ENCODE measurements around the gene CCNB2. TPM values are rescaled to one million over a fixed set of nuclear protein-coding genes. Genes with fewer than 3 reads are reported as not detected.

CCNB2 gene
- polyA plus RNA-seq, 1 donor from 2014 or later = 4.4 TPM

GRCh38 chr15:59105854-59106253 is 908 bp downstream of the CCNB2 start:
- H3F3A ChIP-seq (ENCODE audit: insufficient read depth, low read length, poor library complexity, severe bottlenecking) = no peaks in the 10 kb centered on the region
- no peaks in the 10 kb centered on the region for H3K9me3 ChIP-seq (ENCODE audit: low read length)
- H3K27me3 ChIP-seq (ENCODE audit: insufficient read depth, low read depth, low read length) = no peaks in the 10 kb centered on the region
- H4K20me1 ChIP-seq (ENCODE audit: insufficient read depth) = no peaks in the 10 kb centered on the region
- TF ChIP-seq REST (IDR thresholded peaks at IDR 0.05; ENCODE audit: borderline replicate concordance) = no peak
- no peak for TF ChIP-seq EZH2 (IDR thresholded peaks at IDR 0.05; ENCODE audit: borderline replicate concordance, insufficient read depth, low read length, poor library complexity, severe bottlenecking)
- TF ChIP-seq TAF1 (IDR thresholded peaks at IDR 0.05; ENCODE audit: low read depth) = no peak
- H3K9me2 ChIP-seq (ENCODE audit: insufficient read depth, low read length) = no peaks in the 10 kb centered on the region
- no peak overlapping the region for H3K4me2 ChIP-seq (ENCODE audit: low read length)
- peaks cover 15% of the 10 kb centered on the region for H3K79me2 ChIP-seq (replicated peaks; ENCODE audit: insufficient read depth, low read length)
- H3K9ac ChIP-seq (ENCODE audit: low read length) = no peak overlapping the region
- peak overlapping the region; percentile 74 for H3K4me3 ChIP-seq (ENCODE audit: low read length)
- no peaks in the 10 kb centered on the region for H3K36me3 ChIP-seq (ENCODE audit: insufficient read depth, low read length)
- no peak overlapping the region for H2AFZ ChIP-seq (ENCODE audit: low read depth, low read length)
- no peak overlapping the region for H3K27ac ChIP-seq (ENCODE audit: low read length)

- no peaks in the 10 kb centered on the region for H3K27me3 ChIP-seq (ENCODE audit: insufficient read depth, low read depth, low read length)
- no peak overlapping the region for H3K27ac ChIP-seq (ENCODE audit: low read length)
- no peaks in the 10 kb centered on the region for H3K36me3 ChIP-seq (ENCODE audit: insufficient read depth, low read length)
- no peak overlapping the region for H3K4me3 ChIP-seq (ENCODE audit: low read length)
- H3K4me2 ChIP-seq (ENCODE audit: low read length) = no peak overlapping the region
- TF ChIP-seq SMC3 (conservative IDR thresholded peaks at IDR 0.05; ENCODE audit: poor library complexity) (no peak), EZH2 (IDR thresholded peaks at IDR 0.05; ENCODE audit: borderline replicate concordance, insufficient read depth, low read length, poor library complexity, severe bottlenecking) (no peak), CTCF (IDR thresholded peaks at IDR 0.05; ENCODE audit: poor library complexity, severe bottlenecking) (no peak), REST (IDR thresholded peaks at IDR 0.05; ENCODE audit: borderline replicate concordance) (no peak), EP300 (conservative IDR thresholded peaks at IDR 0.05; ENCODE audit: poor library complexity, severe bottlenecking) (no peak), POLR2AphosphoS5 (IDR thresholded peaks at IDR 0.05) (no peak), TAF1 (IDR thresholded peaks at IDR 0.05; ENCODE audit: low read depth) (no peak), RAD21 (conservative IDR thresholded peaks at IDR 0.05) (no peak), MXI1 (conservative IDR thresholded peaks at IDR 0.05; ENCODE audit: poor library complexity, severe bottlenecking) (no peak)
- H3K79me2 ChIP-seq (replicated peaks; ENCODE audit: insufficient read depth, low read length) = peaks cover 6% of the 10 kb centered on the region
- H2AFZ ChIP-seq (ENCODE audit: low read depth, low read length) = no peak overlapping the region
- no peaks in the 10 kb centered on the region for H3K9me3 ChIP-seq (ENCODE audit: low read length)
- no peaks in the 10 kb centered on the region for H3F3A ChIP-seq (ENCODE audit: insufficient read depth, low read length, poor library complexity, severe bottlenecking)
- no peaks in the 10 kb centered on the region for H4K20me1 ChIP-seq (ENCODE audit: insufficient read depth)
- no peak overlapping the region for H3K9ac ChIP-seq (ENCODE audit: low read length)
- no peaks in the 10 kb centered on the region for H3K9me2 ChIP-seq (ENCODE audit: insufficient read depth, low read length)
Measured at GRCh38 chr15:59111251-59111650, 6.3 kb downstream of the CCNB2 start.

Measured in neural cell (in vitro differentiated cells).